HG02938 (cell line): ENCODE data around the gene UQCR10.
A peak's percentile ranks its signal among the peaks of the same experiment; 100 is the strongest.

Experiments
- ATAC-seq: cut with Tn5 transposase; IDR thresholded peaks from one replicate; pipeline ENCODE4 v1.9.1; 2021; ENCODE audit warnings: mild to moderate bottlenecking, moderate library complexity; ENCODE audit not compliant: unreplicated experiment

Gene UQCR10

DNA sequence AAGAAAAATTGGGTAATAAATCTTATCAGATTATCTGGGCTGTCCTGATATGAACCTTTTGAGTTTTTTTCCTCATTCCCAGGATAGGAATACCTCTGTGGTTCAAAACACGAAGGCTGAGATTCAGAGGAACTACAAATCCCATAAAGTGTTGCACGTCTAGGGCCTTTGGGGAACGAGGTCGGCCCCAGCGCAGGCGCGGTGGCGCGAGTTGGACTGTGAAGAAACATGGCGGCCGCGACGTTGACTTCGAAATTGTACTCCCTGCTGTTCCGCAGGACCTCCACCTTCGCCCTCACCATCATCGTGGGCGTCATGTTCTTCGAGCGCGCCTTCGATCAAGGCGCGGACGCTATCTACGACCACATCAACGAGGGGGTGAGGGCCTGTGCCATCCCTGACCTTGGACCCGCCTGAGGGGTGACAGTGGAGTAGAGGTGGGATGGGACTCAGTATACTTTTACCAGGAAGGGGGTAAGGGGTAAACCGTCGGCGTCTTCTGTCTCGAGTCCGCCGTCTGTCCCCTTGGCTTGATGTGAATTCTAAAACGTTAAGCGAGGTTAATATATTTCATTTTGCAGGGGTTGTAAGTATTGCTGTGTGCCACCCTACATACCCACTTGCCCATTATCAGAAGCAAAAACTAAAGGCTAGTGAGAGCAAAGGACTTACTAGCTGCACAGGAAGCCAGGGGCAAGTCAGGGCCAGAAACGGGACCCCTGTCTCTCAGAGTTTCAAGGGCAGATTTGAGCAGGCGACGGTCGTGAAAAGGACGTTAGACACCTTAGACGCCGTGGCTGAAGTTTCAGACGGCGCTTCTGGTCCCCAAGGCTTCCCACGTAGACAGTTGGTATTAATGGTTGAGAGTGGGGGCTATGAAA lies at the start of gene UQCR10:
Gene UQCR10, plus strand, starts transcription at position 199 of the 881 bp plus-strand sequence. Its CDS starts 30 bp downstream, at position 229.
- peak; percentile 63 for ATAC-seq

DNA sequence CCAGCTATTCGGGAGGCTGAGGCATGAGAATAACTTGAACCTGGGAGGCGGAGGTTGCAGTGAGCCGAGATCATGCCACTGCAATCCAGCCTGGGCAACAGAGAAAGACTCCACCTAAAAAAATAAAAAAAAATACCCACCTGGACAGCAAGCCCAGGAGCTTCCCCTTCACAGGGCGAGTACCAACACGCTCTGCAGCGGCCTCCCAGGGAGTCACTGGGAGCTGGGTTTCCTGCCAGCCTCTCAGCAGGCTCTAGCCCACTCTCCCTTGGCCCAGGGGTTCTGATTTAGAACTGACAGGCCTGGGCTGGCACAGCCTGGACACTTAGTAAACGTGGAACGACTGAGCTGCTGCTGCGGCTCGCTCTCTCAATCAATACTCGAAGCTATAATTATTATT lies 49.4 kb upstream of the UQCR10 start:
- ATAC-seq, result no peak

DNA sequence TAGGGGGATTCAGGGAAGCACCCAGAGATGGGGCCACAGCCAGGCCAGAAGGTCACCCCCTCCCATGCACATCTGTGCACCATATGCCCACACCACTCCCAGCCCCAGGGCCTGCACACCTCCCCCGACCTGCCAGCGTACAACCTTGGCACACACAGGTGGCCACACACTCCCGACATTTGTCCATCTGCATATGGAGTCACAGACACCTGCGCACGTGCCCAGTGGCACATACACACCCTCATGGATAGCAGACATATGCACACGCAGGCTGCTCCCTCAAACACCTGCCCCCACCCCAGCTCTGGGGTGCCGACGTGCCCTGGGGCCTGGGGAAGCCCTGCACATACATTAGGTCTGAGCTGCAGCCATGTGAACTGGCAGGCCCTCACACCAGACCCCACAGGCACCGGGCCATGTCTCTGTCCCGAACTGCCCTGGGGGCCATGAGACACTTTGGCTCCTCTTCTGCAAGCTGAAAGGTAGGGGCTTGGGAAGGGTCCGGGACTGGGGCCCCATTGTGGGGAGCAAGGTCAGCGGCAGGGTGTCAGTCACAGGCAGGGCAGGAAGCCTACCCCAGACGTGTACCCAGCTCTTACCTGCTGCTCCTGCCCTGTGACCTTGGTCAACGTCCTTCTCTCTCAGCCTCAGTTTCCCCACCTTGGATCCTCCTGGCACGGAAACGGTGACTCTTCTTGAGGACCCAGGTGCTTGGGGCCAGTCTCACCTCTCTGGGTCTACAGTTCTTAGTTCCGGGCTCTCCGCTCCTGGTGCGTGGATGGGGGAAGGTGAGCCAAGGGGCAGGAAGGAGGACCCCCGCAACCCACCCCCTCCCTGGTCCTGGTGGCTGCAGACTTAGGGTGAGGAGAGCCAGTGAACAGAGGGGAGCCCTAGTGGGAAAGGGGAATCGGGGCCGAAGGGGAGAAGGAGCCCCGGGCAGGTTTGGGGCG lies 47.9 kb upstream of the UQCR10 start:
- ATAC-seq, result no peak

DNA sequence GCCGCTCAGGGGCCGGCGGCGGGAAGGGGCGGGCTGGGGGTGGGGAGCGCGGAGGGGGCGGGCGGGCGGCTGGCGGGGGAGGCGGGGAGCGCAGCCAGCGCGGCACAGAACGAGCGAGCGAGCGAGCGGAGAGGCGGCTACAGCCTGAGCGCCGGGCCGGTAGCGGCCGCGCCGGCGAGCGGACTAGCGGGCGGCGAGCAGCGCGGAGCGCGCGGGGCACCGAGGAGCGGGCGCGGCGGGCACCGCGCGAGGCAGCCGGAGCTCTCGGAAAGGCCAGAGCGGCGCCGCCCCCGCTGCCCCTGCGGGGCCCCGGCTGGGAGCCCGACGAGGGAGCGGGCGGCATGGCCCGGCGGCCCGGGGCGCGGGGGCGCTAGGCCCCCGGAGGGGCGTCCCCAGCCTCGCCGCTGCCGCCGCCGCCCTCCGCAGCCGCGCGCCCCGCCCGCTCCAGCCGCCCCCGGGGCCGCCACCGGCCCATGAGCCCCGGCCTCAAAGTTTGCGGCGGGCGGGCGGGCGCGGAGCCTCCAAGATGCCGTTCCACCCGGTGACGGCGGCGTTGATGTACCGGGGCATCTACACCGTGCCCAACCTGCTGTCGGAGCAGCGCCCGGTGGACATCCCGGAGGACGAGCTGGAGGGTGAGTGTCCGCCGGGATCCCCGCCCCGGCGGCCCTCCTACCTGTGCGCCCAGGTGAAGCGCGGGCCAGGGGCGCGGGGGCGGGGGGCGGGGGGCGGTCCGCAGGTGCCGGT lies 47.1 kb upstream of the UQCR10 start, which contains the start of gene CABP7:
Gene CABP7, plus strand, starts transcription at position 105 of the 747 bp plus-strand sequence. Its CDS starts 422 bp downstream, at position 527.
- ATAC-seq, result no peak

DNA sequence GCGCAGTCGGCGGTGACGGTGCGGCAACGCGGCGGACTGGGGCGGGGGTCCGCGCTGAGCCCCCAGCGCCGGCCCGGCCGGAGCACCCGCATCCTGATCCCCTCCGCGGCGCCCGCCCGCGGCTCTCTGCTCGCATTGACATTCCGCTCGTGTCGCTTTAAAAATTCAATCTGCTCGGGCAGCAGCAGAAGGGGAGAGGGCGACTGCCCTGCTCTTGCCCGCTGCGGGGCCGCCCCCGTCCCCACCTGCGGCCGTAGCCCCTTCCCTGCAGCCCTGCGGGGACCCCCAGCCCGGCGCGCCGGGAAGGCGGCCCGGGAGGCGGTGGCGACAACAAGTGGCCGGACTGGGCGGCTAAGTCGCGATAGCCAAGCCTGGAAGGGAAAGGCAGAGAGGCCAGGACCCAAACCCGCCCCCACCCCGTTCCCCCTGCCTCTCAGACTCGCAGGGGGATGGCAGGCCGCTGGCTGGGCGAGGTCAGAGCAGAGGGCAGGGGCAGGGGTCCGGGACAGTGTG lies 46.3 kb upstream of the UQCR10 start:
- no peak for ATAC-seq

DNA sequence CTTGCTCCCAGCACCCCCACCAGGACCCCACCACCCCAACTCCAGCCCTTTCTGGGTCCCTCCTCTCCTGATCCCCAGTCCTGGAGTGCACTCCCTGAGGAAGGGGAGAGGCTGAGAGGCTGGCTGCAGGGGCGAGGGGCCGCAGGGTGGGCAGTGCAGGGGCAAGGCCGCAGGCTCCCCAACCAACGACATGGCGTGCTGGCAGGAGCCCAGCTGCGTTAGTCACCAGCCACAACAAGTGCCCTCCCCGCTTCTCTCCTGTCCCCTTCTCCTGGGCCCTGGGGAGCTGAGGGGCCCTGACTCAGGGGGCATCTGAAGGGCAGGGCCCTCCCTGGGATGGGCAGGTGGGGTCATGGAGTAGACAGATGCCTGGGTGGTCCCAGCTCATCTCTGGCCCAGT lies 45.0 kb upstream of the UQCR10 start:
- ATAC-seq, result no peak

DNA sequence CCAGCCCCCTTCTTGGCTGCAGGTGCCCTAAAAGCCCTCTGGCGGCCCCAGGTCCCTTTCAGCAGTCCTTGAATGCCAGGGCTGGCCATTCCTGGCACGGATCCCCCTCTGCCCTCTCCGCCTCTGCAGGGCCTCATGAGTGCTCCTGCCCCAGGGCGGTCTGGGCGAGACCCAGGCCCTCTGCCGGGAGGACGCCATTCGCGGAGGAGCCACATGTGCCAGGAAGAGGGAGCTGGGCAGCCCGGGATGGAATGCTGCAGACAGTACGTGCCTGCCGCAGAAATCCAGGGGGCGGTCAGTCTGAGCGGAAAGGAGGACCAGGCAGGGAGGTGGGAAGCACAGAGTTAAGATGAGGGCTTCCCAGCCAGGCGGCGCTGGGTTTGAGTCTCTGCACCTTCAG lies 44.6 kb upstream of the UQCR10 start:
- ATAC-seq, result no peak

DNA sequence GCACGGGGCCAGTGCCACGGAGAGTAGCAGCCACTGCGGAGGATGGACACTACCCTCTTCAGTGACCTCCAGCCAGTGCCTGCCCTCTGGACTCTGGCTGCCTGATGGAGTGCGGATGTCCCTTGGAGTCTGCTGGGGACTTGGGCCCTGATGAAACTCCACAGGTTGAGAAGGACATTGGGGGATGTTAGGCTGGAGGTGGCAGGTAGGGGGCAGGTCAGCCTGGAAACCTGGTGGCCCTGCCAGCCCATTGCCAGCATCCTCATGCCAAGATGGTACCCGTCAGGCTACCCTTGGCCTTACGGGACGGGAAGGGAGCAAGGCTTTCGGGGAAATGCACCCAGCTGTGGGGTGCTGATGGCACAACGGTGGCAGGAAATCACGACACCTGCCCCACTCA lies 43.4 kb upstream of the UQCR10 start:
- no peak for ATAC-seq

DNA sequence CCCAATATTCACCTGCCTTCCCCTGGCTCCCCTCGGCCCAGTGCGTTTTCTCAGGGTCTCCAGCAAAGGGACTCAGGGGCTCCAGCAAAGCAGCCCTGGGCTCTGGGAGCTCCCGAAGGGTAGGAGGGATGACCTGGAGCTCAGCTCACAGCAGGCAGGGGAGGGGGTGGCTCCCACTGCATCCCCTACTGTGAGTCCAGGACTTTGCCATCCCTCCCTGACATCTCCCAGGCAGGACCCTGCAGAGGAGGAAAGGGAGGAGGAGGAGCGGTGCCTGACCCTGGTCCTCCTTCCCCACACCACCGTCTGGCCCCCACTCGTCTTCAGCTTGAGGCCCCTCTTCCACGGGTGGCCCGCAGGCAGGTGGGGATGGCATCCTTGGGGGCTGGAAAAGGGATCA lies 42.3 kb upstream of the UQCR10 start:
- ATAC-seq, result no peak

DNA sequence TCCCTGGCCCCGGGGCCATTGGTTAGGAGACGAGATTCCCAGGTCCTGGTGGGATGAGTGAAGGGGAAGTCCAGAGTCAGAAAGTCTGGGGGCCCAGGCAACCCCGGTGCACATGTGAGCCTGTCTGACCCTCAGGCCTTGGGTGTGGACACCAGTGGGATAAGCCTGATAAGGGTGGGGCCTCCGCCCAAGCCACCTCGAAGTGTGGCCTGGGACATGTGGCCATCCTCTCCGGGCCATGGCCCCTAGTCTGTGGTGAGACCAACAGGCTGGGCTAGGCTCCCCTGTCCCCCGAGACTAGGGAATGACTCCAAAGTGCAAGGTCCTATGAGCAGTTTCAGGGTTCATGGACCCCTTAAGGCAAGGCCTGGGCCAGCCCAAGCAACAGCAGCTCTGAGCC lies 41.1 kb upstream of the UQCR10 start:
- ATAC-seq, result no peak

DNA sequence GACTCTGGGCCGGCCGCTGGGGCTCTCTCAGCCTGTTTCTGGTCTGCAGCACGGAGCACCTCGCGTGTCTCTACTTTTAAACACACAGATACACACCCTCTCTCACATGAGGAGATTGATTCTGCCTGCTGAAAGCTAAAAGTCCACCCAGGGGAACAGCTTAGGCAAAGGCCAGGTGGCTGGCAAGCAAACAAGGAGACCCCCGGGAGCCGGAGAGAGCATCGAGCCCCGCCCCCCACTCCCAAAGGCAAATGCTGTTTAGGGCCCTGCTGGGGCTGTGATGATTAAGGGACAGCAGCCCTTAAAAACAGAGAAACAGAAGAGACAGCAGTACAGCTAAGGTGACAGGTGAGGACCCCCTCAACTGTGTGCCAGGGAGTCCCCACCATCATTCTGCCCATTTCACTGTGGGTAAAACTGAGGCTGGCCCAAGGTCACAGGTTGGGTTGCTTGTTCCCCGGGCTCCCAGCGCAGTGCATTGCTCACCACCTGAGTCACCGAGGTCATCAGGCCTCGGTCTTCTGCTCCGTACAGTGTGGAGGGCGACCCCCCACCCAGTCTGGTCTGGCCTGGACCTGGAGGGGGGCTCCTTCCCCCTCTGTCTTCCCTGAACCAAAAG lies 40.5 kb upstream of the UQCR10 start:
- no peak for ATAC-seq

DNA sequence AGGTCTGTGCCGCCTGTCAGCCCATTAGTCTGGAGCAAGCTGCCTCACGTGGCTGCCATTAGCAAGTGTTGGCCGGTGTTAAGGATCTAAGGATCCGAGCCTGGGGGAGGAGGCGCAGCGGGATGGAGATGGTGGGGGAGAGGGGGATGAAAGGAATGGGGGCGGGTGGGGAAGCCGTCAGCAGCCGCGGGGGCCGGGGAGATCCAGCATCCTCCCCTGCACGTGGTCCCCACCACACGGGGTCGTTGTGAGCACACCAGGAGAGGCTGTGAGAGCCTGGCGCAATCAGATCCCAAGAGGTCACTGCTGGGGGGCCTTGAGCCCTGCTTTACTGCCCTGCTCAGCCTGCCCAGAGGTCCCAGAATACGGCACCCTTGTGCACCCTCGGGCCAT lies 40.0 kb upstream of the UQCR10 start:
- no peak for ATAC-seq

DNA sequence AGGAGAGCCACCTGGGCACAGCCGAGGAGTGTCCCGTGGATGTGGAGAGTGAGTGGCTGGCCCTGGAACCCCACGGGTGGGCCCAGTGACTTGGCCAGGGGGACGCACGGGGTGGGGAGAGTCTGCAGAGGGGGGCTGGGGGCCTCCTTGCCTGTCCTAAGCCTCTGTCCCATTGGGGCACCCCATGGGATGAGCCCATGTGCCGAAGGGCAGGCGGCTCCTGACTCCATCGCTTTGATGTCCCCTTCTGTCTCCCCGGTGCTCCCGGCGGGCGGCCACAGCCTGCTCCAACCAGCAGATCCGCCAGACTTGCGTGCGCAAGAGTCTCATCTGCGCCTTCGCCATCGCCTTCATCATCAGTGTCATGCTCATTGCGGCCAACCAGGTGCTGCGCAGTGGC lies 38.0 kb upstream of the UQCR10 start:
- no peak for ATAC-seq

DNA sequence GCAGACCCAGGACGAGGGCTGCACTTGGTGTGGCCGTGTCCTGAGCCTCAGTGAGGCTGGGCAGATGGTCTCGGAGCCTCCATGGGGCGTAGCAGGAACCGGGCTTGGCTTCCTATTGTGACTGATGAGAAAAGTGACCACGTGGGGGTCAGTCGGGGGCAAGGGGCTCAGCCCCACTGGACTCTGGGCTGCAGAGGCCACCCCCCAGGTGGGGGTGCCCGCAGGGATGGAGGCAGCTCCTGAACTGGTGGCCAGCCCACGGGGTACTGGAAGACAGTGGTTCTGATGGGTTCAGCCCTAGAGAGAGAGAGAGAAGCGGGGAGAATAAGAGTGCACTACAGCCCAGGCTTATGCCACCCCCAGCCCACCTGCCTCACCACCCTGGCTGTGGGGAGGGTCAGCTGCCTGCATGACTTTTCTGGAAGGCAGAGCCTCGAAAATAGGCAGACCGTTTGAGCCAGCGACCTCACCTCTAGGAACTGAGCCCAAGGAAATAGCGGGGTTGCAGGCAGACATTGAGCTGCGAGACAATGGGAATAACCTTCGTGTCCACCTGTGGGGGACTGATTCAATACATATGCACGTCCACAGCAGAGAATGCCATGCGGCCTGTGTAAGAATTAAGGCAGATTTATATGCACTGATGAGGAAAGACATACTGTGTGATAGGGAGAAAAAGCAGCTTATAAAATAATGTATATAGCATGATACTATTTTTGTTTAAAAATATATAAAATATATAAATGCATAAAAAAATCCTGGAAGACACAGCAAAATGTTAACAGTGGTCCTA lies 35.9 kb upstream of the UQCR10 start:
- ATAC-seq, result no peak

DNA sequence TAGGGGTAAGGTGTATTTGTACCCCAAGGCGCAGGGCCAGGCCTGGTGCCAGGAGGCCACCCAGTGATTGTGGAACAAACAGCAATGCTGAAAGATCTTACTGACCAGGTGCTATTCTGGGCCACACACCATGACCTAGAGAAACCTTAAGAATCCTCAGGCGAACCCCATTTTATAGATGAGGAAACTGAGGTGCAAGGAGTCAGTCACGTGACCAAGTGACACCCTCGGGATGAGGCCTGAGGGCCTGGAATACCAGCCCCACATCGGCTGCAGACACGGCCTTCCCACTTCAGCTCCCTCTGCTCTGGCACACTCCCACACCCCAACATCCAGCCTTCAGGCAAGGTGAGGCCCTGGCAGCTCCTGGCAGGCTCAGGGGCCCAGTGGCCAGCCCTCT lies 34.3 kb upstream of the UQCR10 start:
- no peak for ATAC-seq

DNA sequence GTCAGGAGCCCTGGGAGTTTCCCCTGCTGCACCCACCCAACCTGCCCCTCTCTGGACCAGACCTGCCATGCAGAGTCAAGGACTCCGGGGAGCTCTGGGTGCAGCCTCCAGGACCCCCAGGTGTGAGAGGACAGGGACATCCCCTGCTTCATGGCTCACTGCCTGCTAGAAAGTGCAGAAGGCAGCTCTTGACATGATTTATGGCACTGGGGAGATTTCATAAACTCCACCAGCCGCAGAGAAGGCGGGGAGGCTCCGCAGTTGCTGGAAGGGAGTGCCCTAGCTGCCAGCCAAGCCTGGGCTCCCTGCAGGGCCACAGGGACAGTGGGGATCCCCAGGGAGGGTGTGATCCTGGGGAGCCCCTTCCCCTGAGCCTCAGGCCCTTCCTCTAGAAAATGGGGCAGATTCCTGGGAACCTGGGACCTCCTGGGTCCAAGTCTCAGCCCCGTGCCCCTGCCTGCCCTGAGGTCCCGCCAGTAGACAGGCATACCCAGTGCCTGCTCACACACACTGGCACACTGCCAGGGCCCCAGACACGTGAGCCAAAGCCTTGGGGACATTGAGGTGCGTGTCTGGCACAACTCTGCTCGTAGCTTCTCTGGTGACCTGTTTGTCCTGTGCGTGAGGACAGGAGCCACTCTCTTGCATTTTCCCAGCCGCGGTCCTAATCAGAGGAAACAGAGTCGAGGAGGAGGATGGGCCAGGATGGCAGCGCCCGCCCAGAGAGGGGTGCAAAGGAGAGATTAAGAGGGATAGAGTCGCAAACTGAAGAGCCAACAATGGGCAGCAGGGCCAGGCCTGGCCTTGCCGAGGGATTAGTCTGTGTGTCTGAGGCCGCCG lies 33.6 kb upstream of the UQCR10 start:
- ATAC-seq, result no peak

DNA sequence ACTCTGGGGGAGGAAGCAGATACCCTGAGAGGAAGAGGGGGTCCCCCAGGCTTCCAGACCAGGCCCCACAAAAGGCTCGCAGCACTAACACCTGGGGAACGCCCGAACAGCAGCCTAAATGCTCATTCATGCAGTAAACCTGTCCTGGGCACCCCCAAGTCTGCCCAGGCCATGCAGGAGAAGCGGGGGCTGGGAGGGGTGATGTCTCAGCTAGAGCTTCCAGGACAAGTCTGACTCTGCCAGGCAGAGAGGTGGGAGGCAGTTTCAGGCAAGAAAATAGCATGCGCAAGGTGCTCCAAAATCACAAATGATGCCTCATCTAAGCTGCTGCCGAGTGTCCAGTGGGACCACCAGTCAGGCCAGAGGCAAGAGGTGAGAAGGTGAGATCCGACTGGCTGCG lies 32.8 kb upstream of the UQCR10 start:
- no peak for ATAC-seq

DNA sequence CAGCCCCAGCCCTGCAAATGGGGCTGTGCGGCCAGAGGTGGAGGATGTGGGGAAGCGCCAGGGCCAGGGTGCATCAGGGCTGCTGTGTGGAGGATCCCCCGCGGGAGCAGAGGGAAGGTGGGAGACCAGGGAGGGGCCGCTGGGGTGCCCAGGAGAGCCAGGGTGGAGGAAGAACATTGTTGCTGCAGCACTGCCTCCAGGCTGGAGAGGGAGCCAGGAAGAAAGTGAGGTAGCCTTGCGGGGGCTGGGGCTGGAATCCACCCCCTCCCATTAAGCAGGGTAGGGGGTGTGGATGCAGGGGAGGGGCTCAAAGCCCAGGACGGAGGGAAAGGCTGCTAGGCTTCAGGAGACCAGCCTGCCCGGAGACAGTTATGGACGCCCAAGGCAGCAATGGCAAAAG lies 32.3 kb upstream of the UQCR10 start:
- no peak for ATAC-seq

DNA sequence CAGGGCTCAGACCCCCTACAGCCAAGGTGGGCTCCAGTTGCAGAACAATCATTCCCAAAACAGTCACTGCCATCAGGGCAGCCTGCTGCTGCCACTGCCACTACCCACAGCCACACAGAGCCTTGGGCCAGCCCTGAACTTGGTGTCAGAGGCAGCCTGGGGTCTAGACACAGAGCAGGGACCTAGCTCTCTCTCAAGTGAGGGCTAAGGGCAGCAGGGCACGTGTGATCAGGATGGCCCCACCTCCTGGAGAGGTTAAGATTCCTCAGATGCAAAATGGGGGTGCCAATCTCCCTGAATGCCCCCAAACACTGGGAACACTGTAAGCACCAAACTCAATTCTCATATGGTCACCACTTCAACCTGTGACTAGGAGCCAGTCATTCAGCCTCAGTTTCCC lies 31.8 kb upstream of the UQCR10 start:
- ATAC-seq, result no peak
